GM23248 (cell line): ENCODE data around the gene RAG2.

ENCODE experiments used
- EZH2 ChIP-seq: fragments of 200-600 bp; sonication (generic); IDR thresholded peaks from 2 replicates; pipeline ENCODE4 v1.6.1; 2018; ENCODE audit warnings: antibody characterized with exemption, mild to moderate bottlenecking; ENCODE audit not compliant: insufficient read depth, poor library complexity, severe bottlenecking
- EZH2phosphoT487 ChIP-seq: fragments of 200-600 bp; sonication (generic); IDR thresholded peaks from 2 replicates; pipeline ENCODE4 v1.6.1; 2018; ENCODE audit warnings: antibody characterized with exemption, moderate library complexity, mild to moderate bottlenecking, low read depth; ENCODE audit not compliant: insufficient read depth

DNA sequence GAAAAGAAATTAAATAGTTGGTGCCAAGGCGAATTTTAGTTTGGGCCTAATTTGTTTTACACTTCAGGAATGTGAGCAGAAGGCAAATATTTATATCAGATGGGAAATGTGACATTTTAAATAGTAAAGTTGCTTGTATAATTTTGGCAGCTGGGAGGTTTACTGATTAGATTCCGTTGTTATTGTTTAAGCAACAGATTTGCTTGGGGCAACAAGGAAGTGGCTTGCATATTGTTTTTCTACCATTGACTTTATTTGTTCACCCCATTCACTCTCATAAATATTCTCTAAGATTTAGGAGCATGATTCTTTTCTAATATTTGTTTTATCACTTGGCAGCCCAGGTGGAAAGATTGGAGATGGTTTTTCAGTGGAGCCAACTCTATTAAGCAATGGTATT is 40.5 kb upstream of the RAG2 start:
- no peak for TF ChIP-seq EZH2
- no peak for TF ChIP-seq EZH2phosphoT487
